SK-N-SH treated with all-trans-retinoic acid at 6 μM for 48 hours (cell line): ENCODE data around the gene CUL7.

ENCODE experiments used
- ATAC-seq: fragments of 200-7000 bp; cut with Tn5 transposase; 3 replicates; pipeline ENCODE4 v1.9.1; 2020; ENCODE audit warnings: mild to moderate bottlenecking, moderate library complexity
- ARNTL ChIP-seq: fragments of 450-650 bp; formaldehyde crosslinking; IDR thresholded peaks from 2 replicates; pipeline ENCODE4 v1.5.0; 2020; ENCODE audit warnings: low read depth, mild to moderate bottlenecking, moderate library complexity, borderline replicate concordance
- BACH2 ChIP-seq: fragments of 250-450 bp; sonication (Bioruptor Pico); IDR thresholded peaks from 2 replicates; pipeline ENCODE4 v1.9.0; 2021; ENCODE audit warnings: mild to moderate bottlenecking, borderline replicate concordance
- CSDC2 ChIP-seq: fragments of 250-450 bp; sonication (Bioruptor Pico); IDR thresholded peaks from 2 replicates; pipeline ENCODE4 v1.5.0; 2020; ENCODE audit warnings: mild to moderate bottlenecking, moderate library complexity
- CSRNP3 ChIP-seq: fragments of 250-450 bp; sonication (Bioruptor Pico); IDR thresholded peaks from 2 replicates; pipeline ENCODE4 v1.5.1; 2021; ENCODE audit warnings: mild to moderate bottlenecking, moderate library complexity
- GLIS3 ChIP-seq: fragments of 250-450 bp; sonication (Bioruptor Pico); IDR thresholded peaks from 2 replicates; pipeline ENCODE4 v1.5.0; 2020; ENCODE audit warnings: mild to moderate bottlenecking, moderate library complexity
- ISL1 ChIP-seq: fragments of 250-450 bp; sonication (Bioruptor Pico); IDR thresholded peaks from 2 replicates; pipeline ENCODE4 v2.1.2; 2022; ENCODE audit warnings: mild to moderate bottlenecking, moderate library complexity
- PATZ1 ChIP-seq: fragments of 250-450 bp; sonication (Bioruptor Pico); IDR thresholded peaks from 2 replicates; pipeline ENCODE4 v1.8.0; 2020; ENCODE audit warnings: mild to moderate bottlenecking, moderate library complexity, borderline replicate concordance
- PPARA ChIP-seq: fragments of 250-450 bp; sonication (Bioruptor Pico); IDR thresholded peaks from 2 replicates; pipeline ENCODE4 v1.5.0; 2020; ENCODE audit warnings: mild to moderate bottlenecking, borderline replicate concordance
- RARB ChIP-seq: fragments of 250-450 bp; sonication (Bioruptor Pico); IDR thresholded peaks from 2 replicates; pipeline ENCODE4 v1.8.0; 2021; ENCODE audit warnings: mild to moderate bottlenecking, moderate library complexity
- TCF4 ChIP-seq: fragments of 250-450 bp; sonication (Bioruptor Pico); IDR thresholded peaks from 2 replicates; pipeline ENCODE4 v1.8.0; 2021; ENCODE audit warnings: mild to moderate bottlenecking, moderate library complexity, borderline replicate concordance
- TOX ChIP-seq: fragments of 250-450 bp; sonication (Bioruptor Pico); IDR thresholded peaks from 2 replicates; pipeline ENCODE4 v1.8.0; 2021; ENCODE audit warnings: mild to moderate bottlenecking, moderate library complexity, borderline replicate concordance
- TSHZ2 ChIP-seq: fragments of 250-450 bp; sonication (Bioruptor Pico); IDR thresholded peaks from 2 replicates; pipeline ENCODE4 v1.5.0; 2020; ENCODE audit warnings: mild to moderate bottlenecking, moderate library complexity
- ZC3H10 ChIP-seq: fragments of 250-450 bp; sonication (Bioruptor Pico); IDR thresholded peaks from 2 replicates; pipeline ENCODE4 v1.5.1; 2021; ENCODE audit warnings: mild to moderate bottlenecking, moderate library complexity
- ZFP3 ChIP-seq: fragments of 250-450 bp; sonication (Bioruptor Pico); IDR thresholded peaks from 2 replicates; pipeline ENCODE4 v1.5.0; 2020; ENCODE audit warnings: mild to moderate bottlenecking, moderate library complexity
- ZFP30 ChIP-seq: fragments of 450-650 bp; formaldehyde crosslinking; IDR thresholded peaks from 2 replicates; pipeline ENCODE4 v1.5.0; 2022; ENCODE audit warnings: mild to moderate bottlenecking, moderate library complexity
- ZNF565 ChIP-seq: fragments of 450-650 bp; formaldehyde crosslinking; conservative IDR thresholded peaks from 2 replicates; pipeline ENCODE4 v1.5.0; 2020; ENCODE audit warnings: low read depth, mild to moderate bottlenecking, moderate library complexity
- ZNF70 ChIP-seq: fragments of 450-650 bp; formaldehyde crosslinking; IDR thresholded peaks from 2 replicates; pipeline ENCODE4 v1.5.0; 2020; ENCODE audit warnings: mild to moderate bottlenecking, moderate library complexity
- ZNF8 ChIP-seq: fragments of 450-650 bp; formaldehyde crosslinking; IDR thresholded peaks from 2 replicates; pipeline ENCODE4 v1.5.0; 2020; ENCODE audit warnings: mild to moderate bottlenecking, moderate library complexity

Gene CUL7

GRCh38 chr6:43021270-43022047 is 32.2 kb downstream of the CUL7 start, which contains the start of gene RRP36:
TSS of gene RRP36 (plus strand) at chr6:43021623. CDS start at chr6:43021655, 32 bp downstream.
- TF ChIP-seq ZFP30 (no peak), GLIS3 (CRISPR knock-in tag) (0 out of 2 replicates have a peak, but pooled peaks have one; percentile 37)
- TF ChIP-seq, all 23 proteins: peak for 1
- peak; percentile 94 for ATAC-seq

GRCh38 chr6:43020847-43021246 is 32.8 kb downstream of the CUL7 start:
- peak; percentile 7 for ATAC-seq
- TF ChIP-seq ZFP3 (CRISPR knock-in tag) (no peak), ZNF70 (CRISPR knock-in tag) (no peak), RARB (CRISPR knock-in tag) (no peak), GLIS3 (CRISPR knock-in tag) (no peak), BACH2 (CRISPR knock-in tag) (no peak), CSRNP3 (no peak), ZC3H10 (CRISPR knock-in tag) (no peak), ZNF565 (no peak), PPARA (CRISPR knock-in tag) (no peak), ZFP30 (no peak), TOX (CRISPR knock-in tag) (no peak)

- no peak for ATAC-seq
- no peak for TF ChIP-seq PATZ1 (CRISPR knock-in tag)
- no peak for TF ChIP-seq CSDC2
- TF ChIP-seq ISL1, result no peak
These were observed 33.5 kb downstream of the CUL7 start for GRCh38 chr6:43020052-43020705.

- no peak for TF ChIP-seq TCF4 (CRISPR knock-in tag)
- TF ChIP-seq CSDC2, result no peak
- TF ChIP-seq ZNF8, result no peak
- no peak for TF ChIP-seq ZNF565
- no peak for TF ChIP-seq RARB (CRISPR knock-in tag)
- TF ChIP-seq ZFP3 (CRISPR knock-in tag), result no peak
- no peak for TF ChIP-seq CSRNP3
- no peak for TF ChIP-seq GLIS3 (CRISPR knock-in tag)
- no peak for TF ChIP-seq TSHZ2 (CRISPR knock-in tag)
- no peak for TF ChIP-seq ARNTL (CRISPR knock-in tag)
- TF ChIP-seq PPARA (CRISPR knock-in tag), result no peak
- TF ChIP-seq ZFP30, result no peak
- TF ChIP-seq ZC3H10 (CRISPR knock-in tag), result no peak
- TF ChIP-seq BACH2 (CRISPR knock-in tag), result no peak
- ATAC-seq, result no peak
These were observed 34.5 kb downstream of the CUL7 start for GRCh38 chr6:43019152-43019551.
